Stomach (tissue), 9 donors: ENCODE data around the gene EVI2B. TPM values are rescaled to one million over a fixed set of nuclear protein-coding genes. Genes with fewer than 3 reads are reported as not detected.

Source experiments
- DNase-seq, 2 donors: peaks; one replicate each; pipeline versions ENCODE4 v3.0.0 to v3.0.0-alpha.2; 2013 to 2019
- H3K27ac ChIP-seq, 5 donors: fragments of 200-600 bp in 4 of 5; sonication (generic) in 4 of 5; one replicate each; pipeline ENCODE4 v1.5.1; 2013 to 2019; ENCODE audit warnings: mild to moderate bottlenecking in 1 of 5, moderate library complexity in 1 of 5
- H3K27me3 ChIP-seq, 3 donors: fragments of 200-600 bp; sonication (generic); one replicate each; pipeline ENCODE4 v1.5.1; 2017 to 2019; ENCODE audit warnings: mixed run types in 1 of 3
- H3K36me3 ChIP-seq, 4 donors: fragments of 200-600 bp; sonication (generic); 1 replicate in 3 of 4; 2 replicates in 1 of 4; pipeline ENCODE4 v1.5.1; 2016 to 2019
- H3K4me1 ChIP-seq, 4 donors: fragments of 200-600 bp; sonication (generic); one replicate each; pipeline ENCODE4 v1.5.1; 2016 to 2019
- H3K4me3 ChIP-seq, 4 donors: fragments of 200-600 bp; sonication (generic) in 3 of 4; one replicate each; pipeline ENCODE4 v1.5.1; 2016 to 2019; ENCODE audit warnings: mild to moderate bottlenecking in 1 of 4
- H3K9me3 ChIP-seq, 4 donors: fragments of 200-600 bp; sonication (generic); one replicate each; pipeline ENCODE4 v1.5.1; 2016 to 2019
- EP300 ChIP-seq: sonication (generic); formaldehyde crosslinking; IDR thresholded peaks from one replicate; pipeline ENCODE4 v1.6.1; 2017; ENCODE audit warnings: antibody characterized with exemption
- POLR2A ChIP-seq, 4 donors: fragments of 450-650 bp; IDR thresholded peaks; one replicate each; pipeline ENCODE4 v1.6.1; 2016; ENCODE audit warnings: antibody characterized with exemption in 4 of 4, control low read depth in 2 of 4, mild to moderate bottlenecking in 1 of 4, moderate library complexity in 1 of 4
- POLR2AphosphoS5 ChIP-seq, 3 donors: sonication (generic); formaldehyde crosslinking; IDR thresholded peaks; one replicate each; pipeline ENCODE4 v1.6.1; 2016; ENCODE audit warnings: antibody characterized with exemption in 3 of 3
- WGBS, 5 donors: extraction: QIAGEN DNeasy Blood & Tissue Kit in 3 of 5; methylation state at CpG; one replicate each; pipeline versions ENCODE4 v1.1.5 to v1.1.7; 2013 to 2018; 5-methylcytosine and 5-hydroxymethylcytosine counted together
- intact Hi-C: fragments of 100-400 bp; cut with DNase I; formaldehyde crosslinking; loops from one replicate; pipeline ENCODE4 v1.15.1; 2023; ENCODE audit warnings: low total_unique reads
- polyA plus RNA-seq, 3 donors: library from polyadenylated mRNA; stranded (reverse); fragments of 200-250 nt; gene quantifications; one replicate each; pipeline ENCODE4 v1.2.3, GENCODE V29; 2013
- total RNA-seq, 5 donors: library from RNA; depleted of rRNA; stranded (reverse); fragments of >200 nt; gene quantifications; one replicate each; pipeline versions ENCODE4 v1.1.0 to v1.2.3, GENCODE V29; 2014 to 2016
- TF ChIP-seq, protein P1 (sequence below), 7 experiments: fragments of 450-650 bp in 4 of 7; fragments of 200-600 bp in 3 of 7; sonication (generic) in 3 of 7; IDR thresholded peaks; one replicate each; pipeline ENCODE4 v1.5.1; 2016 to 2019; ENCODE audit warnings: antibody characterized with exemption in 7 of 7, control low read depth in 2 of 7, mild to moderate bottlenecking in 1 of 7
- donor health status: healthy with polysubstance abuse.
- donor health status: Bipolar disorder and iron deficiency.
- donor health status: healthy.

Gene EVI2B
- total and polyA plus RNA-seq, 8 donors: 1.5 to 21.3 (median 6.1) TPM

- Histone ChIP-seq H3K36me3 (peaks cover 0 to 4% (median 1%) of the 10 kb centered on the region in 4 donors), H3K9me3 (no peaks in the 10 kb centered on the region), H3K4me3 (no peak within 1 kb of the TSS), H3K27ac (no peak within 1 kb of the TSS), H3K27me3 (no peaks in the 10 kb centered on the region), H3K4me1 (no peaks in the 10 kb centered on the region)
- TF ChIP-seq POLR2A (IDR thresholded peaks at IDR 0.05) (no peak), POLR2AphosphoS5 (IDR thresholded peaks at IDR 0.05) (no peak)
- TF ChIP-seq, protein P1, sequence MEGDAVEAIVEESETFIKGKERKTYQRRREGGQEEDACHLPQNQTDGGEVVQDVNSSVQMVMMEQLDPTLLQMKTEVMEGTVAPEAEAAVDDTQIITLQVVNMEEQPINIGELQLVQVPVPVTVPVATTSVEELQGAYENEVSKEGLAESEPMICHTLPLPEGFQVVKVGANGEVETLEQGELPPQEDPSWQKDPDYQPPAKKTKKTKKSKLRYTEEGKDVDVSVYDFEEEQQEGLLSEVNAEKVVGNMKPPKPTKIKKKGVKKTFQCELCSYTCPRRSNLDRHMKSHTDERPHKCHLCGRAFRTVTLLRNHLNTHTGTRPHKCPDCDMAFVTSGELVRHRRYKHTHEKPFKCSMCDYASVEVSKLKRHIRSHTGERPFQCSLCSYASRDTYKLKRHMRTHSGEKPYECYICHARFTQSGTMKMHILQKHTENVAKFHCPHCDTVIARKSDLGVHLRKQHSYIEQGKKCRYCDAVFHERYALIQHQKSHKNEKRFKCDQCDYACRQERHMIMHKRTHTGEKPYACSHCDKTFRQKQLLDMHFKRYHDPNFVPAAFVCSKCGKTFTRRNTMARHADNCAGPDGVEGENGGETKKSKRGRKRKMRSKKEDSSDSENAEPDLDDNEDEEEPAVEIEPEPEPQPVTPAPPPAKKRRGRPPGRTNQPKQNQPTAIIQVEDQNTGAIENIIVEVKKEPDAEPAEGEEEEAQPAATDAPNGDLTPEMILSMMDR (IDR thresholded peaks at IDR 0.05): no peak
- WGBS, 5 donors: 87 to 95% (median 91%) methylated on average over 7 of the region's 7 CpGs
- intact Hi-C loops: no loop called here
- DNase-seq: no peak
These were observed 16.8 kb downstream of the EVI2B start, which contains the start of gene OMG for GRCh38 chr17:31297090-31297489. OMG (minus strand) TSS chr17:31297239; CDS start chr17:31296331, 908 bp downstream.

DNA sequence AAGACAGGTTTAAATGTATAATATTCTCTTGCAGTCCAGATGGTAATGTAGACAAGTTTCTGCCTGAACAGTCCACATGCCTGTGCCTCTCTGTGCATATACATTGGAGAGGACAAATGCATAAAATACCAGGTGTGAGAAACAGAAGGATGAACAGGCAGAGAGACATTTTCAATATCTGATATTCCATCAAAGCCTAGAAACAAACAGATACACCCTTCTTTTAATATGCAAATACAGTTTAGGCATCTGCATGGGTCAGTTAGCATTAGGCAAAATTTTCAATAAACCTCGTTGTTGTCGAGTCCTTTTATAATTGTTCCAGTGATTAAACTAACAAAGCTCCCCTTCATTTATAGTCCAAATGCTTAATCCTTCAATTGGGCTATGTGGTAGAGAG is 17.7 kb downstream of the EVI2B start:
- no peak for DNase-seq
- Histone ChIP-seq H3K4me1 (no peaks in the 10 kb centered on the region), H3K4me3 (no peak overlapping the region), H3K9me3 (no peaks in the 10 kb centered on the region), H3K36me3 (peaks cover 0 to 11% (median 1%) of the 10 kb centered on the region in 4 donors), H3K27me3 (no peaks in the 10 kb centered on the region), H3K27ac (no peak overlapping the region)
- 85 to 98% (median 86%) methylated on average over 2 of the region's 2 CpGs for WGBS, 5 donors
- intact Hi-C loops: no loop called here
- no peak for TF ChIP-seq EP300
- TF ChIP-seq POLR2A (IDR thresholded peaks at IDR 0.05): no peak
- TF ChIP-seq, protein P1 (IDR thresholded peaks at IDR 0.05): no peak
- TF ChIP-seq POLR2AphosphoS5 (IDR thresholded peaks at IDR 0.05): no peak

GRCh38 chr17:31295489-31295871 is 18.4 kb downstream of the EVI2B start:
- H3K9me3 ChIP-seq: no peaks in the 10 kb centered on the region
- H3K36me3 ChIP-seq: peaks cover 0 to 11% (median 1%) of the 10 kb centered on the region in 4 donors
- DNase-seq: no peak
- no peaks in the 10 kb centered on the region for H3K27me3 ChIP-seq
- 85 to 95% (median 91%) methylated on average over 1 of the region's 1 CpG for WGBS, 5 donors
- H3K4me1 ChIP-seq: no peaks in the 10 kb centered on the region
- TF ChIP-seq POLR2AphosphoS5 (IDR thresholded peaks at IDR 0.05) (no peak), POLR2A (IDR thresholded peaks at IDR 0.05) (no peak), EP300 (no peak)
- TF ChIP-seq, protein P1 (IDR thresholded peaks at IDR 0.05): no peak
- intact Hi-C loops: no loop called here
- H3K4me3 ChIP-seq: no peak overlapping the region
- H3K27ac ChIP-seq: no peak overlapping the region

DNA sequence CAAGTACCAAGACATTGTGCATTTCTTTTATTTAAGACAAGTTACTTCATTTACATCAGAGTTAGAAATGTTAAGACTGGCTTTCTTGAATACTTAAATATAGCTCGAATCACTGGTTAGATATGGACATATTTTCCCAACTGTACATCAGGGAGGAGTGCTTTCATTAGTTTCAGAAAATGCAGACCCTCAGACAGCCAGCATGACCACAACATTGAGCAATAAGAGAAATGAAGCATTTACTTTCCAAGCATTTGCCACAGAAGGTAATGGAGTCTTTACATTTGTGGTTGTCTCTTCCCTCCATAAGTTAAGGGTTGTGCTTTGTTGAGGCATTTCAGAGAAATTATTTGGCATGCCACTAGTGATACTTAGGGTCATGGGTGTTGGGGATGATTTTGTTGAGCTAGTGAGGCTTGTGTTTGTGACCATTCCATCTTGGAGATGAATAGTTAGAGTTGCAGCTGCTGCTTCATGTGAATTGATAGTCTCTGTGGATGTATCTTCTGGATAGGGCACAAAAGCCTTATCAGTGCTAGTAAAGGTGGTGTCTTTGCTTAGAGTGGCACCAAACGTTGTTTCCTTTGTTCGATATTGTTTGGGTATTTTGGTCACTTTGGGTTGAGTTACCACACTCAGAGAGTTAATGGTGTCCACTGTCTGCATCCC is 18.9 kb downstream of the EVI2B start:
- TF ChIP-seq, protein P1 (IDR thresholded peaks at IDR 0.05): no peak
- no peak for TF ChIP-seq EP300
- no peak for TF ChIP-seq POLR2AphosphoS5 (IDR thresholded peaks at IDR 0.05)
- Histone ChIP-seq H3K4me3 (no peak overlapping the region), H3K27ac (no peak overlapping the region), H3K9me3 (no peaks in the 10 kb centered on the region), H3K36me3 (peaks cover 0 to 11% (median 1%) of the 10 kb centered on the region in 4 donors), H3K4me1 (no peaks in the 10 kb centered on the region), H3K27me3 (no peaks in the 10 kb centered on the region)
- intact Hi-C loops: no loop called here
- WGBS, 5 donors: 72 to 86% (median 75%) methylated on average over 3 of the region's 3 CpGs
- DNase-seq: no peak
